ENCODE data around the gene JAZF1.

Gene JAZF1

DNA sequence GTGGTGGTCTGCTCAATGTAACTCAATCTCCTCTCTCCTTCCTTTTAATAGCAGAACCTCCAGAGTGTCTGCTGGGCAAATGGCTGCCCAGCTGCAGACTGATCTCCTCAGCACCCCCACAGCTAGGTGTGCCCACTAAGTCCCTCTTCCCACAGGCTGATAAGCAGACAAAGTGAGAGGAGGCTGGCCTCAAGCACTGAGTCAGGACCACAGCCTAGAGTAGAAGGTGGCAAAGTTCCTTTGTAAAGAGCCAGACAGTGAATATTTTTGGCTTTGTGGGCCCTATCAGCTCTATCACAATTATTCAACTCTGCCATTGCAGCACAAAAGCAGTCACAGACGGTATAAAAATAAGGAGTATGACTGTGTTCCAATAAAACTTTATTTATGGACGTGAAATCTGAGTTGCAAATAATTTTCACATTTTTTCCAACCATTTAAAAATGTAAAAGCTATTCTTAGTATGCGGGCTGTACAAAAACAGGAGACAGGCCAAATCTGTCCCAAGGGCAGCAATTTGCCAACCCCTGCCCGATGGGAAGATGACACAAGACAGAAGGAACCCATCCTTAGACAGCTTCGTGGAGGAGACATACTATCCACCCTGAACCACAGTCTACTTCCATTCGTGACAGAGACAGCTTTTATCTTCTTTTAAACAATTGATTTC lies 23.4 kb downstream of the JAZF1 start:
- H3K27ac ChIP-seq, result no peak overlapping the region
- TF ChIP-seq, protein P1, sequence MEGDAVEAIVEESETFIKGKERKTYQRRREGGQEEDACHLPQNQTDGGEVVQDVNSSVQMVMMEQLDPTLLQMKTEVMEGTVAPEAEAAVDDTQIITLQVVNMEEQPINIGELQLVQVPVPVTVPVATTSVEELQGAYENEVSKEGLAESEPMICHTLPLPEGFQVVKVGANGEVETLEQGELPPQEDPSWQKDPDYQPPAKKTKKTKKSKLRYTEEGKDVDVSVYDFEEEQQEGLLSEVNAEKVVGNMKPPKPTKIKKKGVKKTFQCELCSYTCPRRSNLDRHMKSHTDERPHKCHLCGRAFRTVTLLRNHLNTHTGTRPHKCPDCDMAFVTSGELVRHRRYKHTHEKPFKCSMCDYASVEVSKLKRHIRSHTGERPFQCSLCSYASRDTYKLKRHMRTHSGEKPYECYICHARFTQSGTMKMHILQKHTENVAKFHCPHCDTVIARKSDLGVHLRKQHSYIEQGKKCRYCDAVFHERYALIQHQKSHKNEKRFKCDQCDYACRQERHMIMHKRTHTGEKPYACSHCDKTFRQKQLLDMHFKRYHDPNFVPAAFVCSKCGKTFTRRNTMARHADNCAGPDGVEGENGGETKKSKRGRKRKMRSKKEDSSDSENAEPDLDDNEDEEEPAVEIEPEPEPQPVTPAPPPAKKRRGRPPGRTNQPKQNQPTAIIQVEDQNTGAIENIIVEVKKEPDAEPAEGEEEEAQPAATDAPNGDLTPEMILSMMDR (conservative IDR thresholded peaks at IDR 0.05; ENCODE audit: low read depth, low read length), result no peak
- no peak overlapping the region for H3K9ac ChIP-seq

DNA sequence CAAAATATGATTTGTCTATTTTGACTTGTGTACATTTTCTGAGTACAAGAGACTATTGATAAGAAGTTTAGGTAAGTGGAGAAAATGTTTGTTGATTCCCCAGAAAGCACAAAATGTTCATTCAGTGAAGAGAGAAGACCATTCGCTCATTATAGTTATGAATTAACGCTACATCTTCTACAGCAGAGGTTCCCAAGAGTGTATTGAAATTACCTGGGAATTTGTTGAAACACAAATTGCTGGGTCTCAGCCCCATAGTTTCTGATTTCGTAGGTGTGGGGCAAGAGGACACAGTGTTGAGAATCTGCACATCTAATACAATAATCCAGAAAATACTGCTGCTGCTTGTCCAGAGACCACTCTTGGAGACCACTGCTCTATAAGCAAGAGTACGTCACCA lies 24.2 kb downstream of the JAZF1 start:
- Histone ChIP-seq H3K27ac (no peak overlapping the region), H3K36me3 (ENCODE audit: insufficient read depth) (no peaks in the 10 kb centered on the region), H3K27me3 (ENCODE audit: insufficient read depth, low read depth) (no peaks in the 10 kb centered on the region), H3K4me1 (ENCODE audit: low read depth, poor library complexity, severe bottlenecking) (peaks cover 65% of the 10 kb centered on the region), H3K4me3 (IDR thresholded peaks at IDR 0.05; ENCODE audit: insufficient read depth, low read depth, low read length) (no peak overlapping the region), H2AFZ (ENCODE audit: low read depth) (no peak overlapping the region), H4K20me1 (ENCODE audit: insufficient read depth) (no peaks in the 10 kb centered on the region), H3K9ac (no peak overlapping the region), H3K79me2 (ENCODE audit: insufficient read depth, low read depth) (0 out of 2 replicates have a peak, but pooled peaks cover 7% of the 10 kb centered on the region), H3K4me2 (peak overlapping the region; percentile 82; the same call in 1 of the 2 replicates)
- TF ChIP-seq, protein P1 (conservative IDR thresholded peaks at IDR 0.05; ENCODE audit: low read depth, low read length), result no peak

More for the DNA sequence above, 23.4 kb downstream of the JAZF1 start:
- Histone ChIP-seq H3K4me3 (IDR thresholded peaks at IDR 0.05; ENCODE audit: insufficient read depth, low read depth, low read length) (no peak overlapping the region), H3K36me3 (ENCODE audit: insufficient read depth) (no peaks in the 10 kb centered on the region), H3K4me2 (peak overlapping the region; percentile 82; the same call in 1 of the 2 replicates), H3K27me3 (ENCODE audit: insufficient read depth, low read depth) (no peaks in the 10 kb centered on the region), H4K20me1 (ENCODE audit: insufficient read depth) (no peaks in the 10 kb centered on the region), H3K79me2 (ENCODE audit: insufficient read depth, low read depth) (0 out of 2 replicates have a peak, but pooled peaks cover 7% of the 10 kb centered on the region), H2AFZ (ENCODE audit: low read depth) (no peak overlapping the region), H3K4me1 (ENCODE audit: low read depth, poor library complexity, severe bottlenecking) (peaks cover 57% of the 10 kb centered on the region)

DNA sequence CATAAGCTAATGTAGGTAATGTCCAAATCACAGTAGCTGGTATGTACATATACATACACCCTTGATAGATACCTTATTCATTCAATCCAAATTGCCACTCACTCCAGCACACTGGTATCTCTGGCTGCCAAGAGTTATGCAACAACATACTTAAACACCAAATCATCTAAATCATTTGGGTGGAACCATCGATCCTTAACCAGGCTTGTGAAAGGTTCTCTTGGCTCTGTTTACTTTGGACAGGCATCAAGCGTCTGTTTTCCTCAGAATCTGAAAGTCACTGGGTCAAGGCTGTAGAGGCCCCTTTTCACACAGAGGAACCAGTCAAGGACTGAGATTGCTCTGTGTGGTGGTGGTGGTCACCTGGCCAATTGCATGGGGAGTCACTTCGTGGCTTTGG lies 24.6 kb downstream of the JAZF1 start:
- no peak overlapping the region for H3K4me3 ChIP-seq (IDR thresholded peaks at IDR 0.05; ENCODE audit: insufficient read depth, low read depth, low read length)
- H3K9ac ChIP-seq, result no peak overlapping the region
- H3K36me3 ChIP-seq (ENCODE audit: insufficient read depth), result no peaks in the 10 kb centered on the region
- H3K27me3 ChIP-seq (ENCODE audit: insufficient read depth, low read depth), result no peaks in the 10 kb centered on the region
- H3K27ac ChIP-seq, result no peak overlapping the region
- TF ChIP-seq, protein P1 (conservative IDR thresholded peaks at IDR 0.05; ENCODE audit: low read depth, low read length), result no peak
- H4K20me1 ChIP-seq (ENCODE audit: insufficient read depth), result no peaks in the 10 kb centered on the region
- no peak overlapping the region for H2AFZ ChIP-seq (ENCODE audit: low read depth)
- 0 out of 2 replicates have a peak, but pooled peaks cover 7% of the 10 kb centered on the region for H3K79me2 ChIP-seq (ENCODE audit: insufficient read depth, low read depth)
- peak overlapping the region; percentile 82 for H3K4me2 ChIP-seq
- peaks cover 69% of the 10 kb centered on the region for H3K4me1 ChIP-seq (ENCODE audit: low read depth, poor library complexity, severe bottlenecking)

DNA sequence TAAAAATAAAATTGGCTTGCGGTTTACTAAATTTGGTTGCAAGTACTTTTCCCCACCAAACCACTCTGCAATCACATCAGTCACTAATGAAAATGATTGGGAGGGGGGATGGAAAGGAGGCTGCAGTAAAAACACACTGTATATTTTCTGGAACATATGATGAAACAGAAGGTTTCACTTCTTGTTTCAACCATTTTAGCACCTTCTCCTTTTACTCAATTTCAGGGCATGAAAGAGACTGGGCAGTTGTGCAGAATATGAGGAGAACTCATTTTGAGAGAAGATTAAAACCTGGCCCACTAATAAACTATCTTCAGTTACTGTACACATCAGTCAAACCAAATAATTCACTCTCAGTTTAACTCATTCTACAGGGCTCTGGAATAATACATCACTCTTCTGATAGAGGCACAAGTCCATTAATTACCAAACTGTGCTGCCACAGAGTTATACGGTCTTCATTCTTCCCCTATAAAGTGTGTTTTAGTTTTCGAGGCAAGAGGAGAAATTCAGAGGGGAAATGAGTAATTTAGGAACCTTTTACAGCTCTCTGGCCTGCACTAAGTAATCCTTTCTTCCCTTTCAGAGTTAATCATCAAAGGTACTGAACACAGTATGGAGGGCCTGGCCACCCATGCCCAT lies 25.5 kb downstream of the JAZF1 start:
- Histone ChIP-seq H3K4me1 (ENCODE audit: low read depth, poor library complexity, severe bottlenecking) (peaks cover 77% of the 10 kb centered on the region), H3K79me2 (ENCODE audit: insufficient read depth, low read depth) (peaks cover 13% of the 10 kb centered on the region; the same call in 1 of the 2 replicates), H3K27me3 (ENCODE audit: insufficient read depth, low read depth) (no peaks in the 10 kb centered on the region), H3K4me3 (IDR thresholded peaks at IDR 0.05; ENCODE audit: insufficient read depth, low read depth, low read length) (no peak overlapping the region), H3K36me3 (ENCODE audit: insufficient read depth) (no peaks in the 10 kb centered on the region), H3K4me2 (peak overlapping the region; percentile 82), H3K9ac (no peak overlapping the region), H2AFZ (ENCODE audit: low read depth) (no peak overlapping the region), H4K20me1 (ENCODE audit: insufficient read depth) (no peaks in the 10 kb centered on the region), H3K27ac (peak overlapping the region; percentile 32)
- TF ChIP-seq, protein P1 (conservative IDR thresholded peaks at IDR 0.05; ENCODE audit: low read depth, low read length), result no peak
